ENCODE data around the gene FBXL7.

Gene FBXL7

GRCh38 chr5:15702102-15702501 is 202.1 kb downstream of the FBXL7 start:
- Histone ChIP-seq H2AFZ (ENCODE audit: low read length) (no peak overlapping the region), H3K9me3 (ENCODE audit: insufficient read depth, low read depth, low read length) (no peaks in the 10 kb centered on the region), H3K27me3 (ENCODE audit: insufficient read depth, low read length, poor library complexity, severe bottlenecking) (no peaks in the 10 kb centered on the region), H3K9me2 (replicated peaks; ENCODE audit: low read depth, low read length) (no peaks in the 10 kb centered on the region), H3K79me2 (ENCODE audit: insufficient read depth, low read length) (no peaks in the 10 kb centered on the region), H3F3A (ENCODE audit: low read depth) (no peaks in the 10 kb centered on the region), H3K4me2 (ENCODE audit: low read depth, low read length, poor library complexity, severe bottlenecking) (no peak overlapping the region), H3K4me1 (ENCODE audit: insufficient read depth, low read length, poor library complexity, severe bottlenecking) (no peaks in the 10 kb centered on the region), H4K20me1 (ENCODE audit: insufficient read depth, low read length, poor library complexity, severe bottlenecking) (no peaks in the 10 kb centered on the region), H3K9ac (ENCODE audit: low read depth, low read length, poor library complexity, severe bottlenecking) (no peak overlapping the region), H3K4me3 (ENCODE audit: low read length, poor library complexity, severe bottlenecking) (no peak overlapping the region), H3K36me3 (ENCODE audit: insufficient read depth, low read length) (no peaks in the 10 kb centered on the region)
- TF ChIP-seq CTCF (conservative IDR thresholded peaks at IDR 0.05; ENCODE audit: low read length), result no peak
- TF ChIP-seq EZH2phosphoT487 (IDR thresholded peaks at IDR 0.05; ENCODE audit: borderline replicate concordance), result no peak

DNA sequence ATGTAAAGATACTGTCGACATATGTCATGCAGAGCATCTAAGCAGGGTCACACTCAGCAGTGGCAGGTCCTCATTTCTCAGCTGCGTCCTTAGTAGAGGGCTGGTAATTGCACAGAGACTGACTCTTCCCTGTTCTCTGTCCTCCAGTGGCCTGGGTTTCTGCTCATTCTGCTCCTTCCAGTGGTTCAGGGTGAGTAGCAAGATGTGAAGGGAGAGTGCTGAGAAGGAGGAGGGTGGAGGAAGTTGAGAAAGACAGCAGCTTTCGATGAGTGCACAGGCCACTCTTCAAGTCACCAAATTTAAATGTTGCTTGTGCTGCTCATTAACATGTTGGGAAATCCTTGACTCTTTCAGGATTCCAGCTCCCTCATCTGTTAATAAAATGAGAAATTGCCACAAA is 203.9 kb downstream of the FBXL7 start:
- Histone ChIP-seq H3K36me3 (ENCODE audit: insufficient read depth, low read length) (no peaks in the 10 kb centered on the region), H3K4me2 (ENCODE audit: low read depth, low read length, poor library complexity, severe bottlenecking) (no peak overlapping the region), H3K4me1 (ENCODE audit: insufficient read depth, low read length, poor library complexity, severe bottlenecking) (no peaks in the 10 kb centered on the region), H3F3A (ENCODE audit: low read depth) (no peaks in the 10 kb centered on the region), H3K27me3 (ENCODE audit: insufficient read depth, low read length, poor library complexity, severe bottlenecking) (no peaks in the 10 kb centered on the region), H2AFZ (ENCODE audit: low read length) (no peak overlapping the region), H3K4me3 (ENCODE audit: low read length, poor library complexity, severe bottlenecking) (no peak overlapping the region), H3K9me3 (ENCODE audit: insufficient read depth, low read depth, low read length) (no peaks in the 10 kb centered on the region), H4K20me1 (ENCODE audit: insufficient read depth, low read length, poor library complexity, severe bottlenecking) (no peaks in the 10 kb centered on the region), H3K9me2 (replicated peaks; ENCODE audit: low read depth, low read length) (no peaks in the 10 kb centered on the region), H3K9ac (ENCODE audit: low read depth, low read length, poor library complexity, severe bottlenecking) (no peak overlapping the region), H3K79me2 (ENCODE audit: insufficient read depth, low read length) (no peaks in the 10 kb centered on the region)
- TF ChIP-seq EZH2phosphoT487 (IDR thresholded peaks at IDR 0.05; ENCODE audit: borderline replicate concordance), result no peak
- no peak for TF ChIP-seq CTCF (conservative IDR thresholded peaks at IDR 0.05; ENCODE audit: low read length)

- Histone ChIP-seq H2AFZ (ENCODE audit: low read length) (no peak overlapping the region), H3K79me2 (ENCODE audit: insufficient read depth, low read length) (no peaks in the 10 kb centered on the region), H3K27me3 (ENCODE audit: insufficient read depth, low read length, poor library complexity, severe bottlenecking) (no peaks in the 10 kb centered on the region), H3K9me3 (ENCODE audit: insufficient read depth, low read depth, low read length) (no peaks in the 10 kb centered on the region), H3K36me3 (ENCODE audit: insufficient read depth, low read length) (no peaks in the 10 kb centered on the region), H3K4me1 (ENCODE audit: insufficient read depth, low read length, poor library complexity, severe bottlenecking) (no peaks in the 10 kb centered on the region), H3K9ac (ENCODE audit: low read depth, low read length, poor library complexity, severe bottlenecking) (no peak overlapping the region), H4K20me1 (ENCODE audit: insufficient read depth, low read length, poor library complexity, severe bottlenecking) (no peaks in the 10 kb centered on the region), H3K4me3 (ENCODE audit: low read length, poor library complexity, severe bottlenecking) (no peak overlapping the region), H3K9me2 (replicated peaks; ENCODE audit: low read depth, low read length) (no peaks in the 10 kb centered on the region), H3F3A (ENCODE audit: low read depth) (no peaks in the 10 kb centered on the region), H3K4me2 (ENCODE audit: low read depth, low read length, poor library complexity, severe bottlenecking) (no peak overlapping the region)
- TF ChIP-seq EZH2phosphoT487 (IDR thresholded peaks at IDR 0.05; ENCODE audit: borderline replicate concordance) (no peak), CTCF (conservative IDR thresholded peaks at IDR 0.05; ENCODE audit: low read length) (no peak)
Measured at GRCh38 chr5:15704397-15704947, 204.5 kb downstream of the FBXL7 start.
